ENCODE data around the gene ARHGEF5.

ARHGEF5 gene

DNA sequence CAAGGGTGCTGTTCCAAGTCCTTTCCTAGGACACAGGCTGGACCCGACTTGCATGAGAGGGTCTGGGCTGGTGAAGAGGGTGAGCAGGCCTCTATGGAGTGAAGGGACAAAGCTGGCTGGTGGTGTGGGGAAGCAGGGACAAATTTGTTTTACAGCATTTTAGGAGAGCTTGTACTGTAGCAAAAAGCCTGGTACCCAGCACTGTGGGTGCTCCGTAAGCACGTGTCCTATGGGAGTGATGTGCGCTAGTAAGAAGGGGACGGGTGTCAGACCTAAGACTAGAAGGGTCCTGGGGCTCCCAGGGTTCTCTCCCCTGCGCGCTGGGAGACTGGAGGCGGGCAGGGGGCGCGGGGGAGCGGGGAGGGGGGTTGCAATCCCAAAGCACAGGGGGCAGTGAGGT, 47.9 kb downstream of the ARHGEF5 start:
- TF ChIP-seq, protein P1, sequence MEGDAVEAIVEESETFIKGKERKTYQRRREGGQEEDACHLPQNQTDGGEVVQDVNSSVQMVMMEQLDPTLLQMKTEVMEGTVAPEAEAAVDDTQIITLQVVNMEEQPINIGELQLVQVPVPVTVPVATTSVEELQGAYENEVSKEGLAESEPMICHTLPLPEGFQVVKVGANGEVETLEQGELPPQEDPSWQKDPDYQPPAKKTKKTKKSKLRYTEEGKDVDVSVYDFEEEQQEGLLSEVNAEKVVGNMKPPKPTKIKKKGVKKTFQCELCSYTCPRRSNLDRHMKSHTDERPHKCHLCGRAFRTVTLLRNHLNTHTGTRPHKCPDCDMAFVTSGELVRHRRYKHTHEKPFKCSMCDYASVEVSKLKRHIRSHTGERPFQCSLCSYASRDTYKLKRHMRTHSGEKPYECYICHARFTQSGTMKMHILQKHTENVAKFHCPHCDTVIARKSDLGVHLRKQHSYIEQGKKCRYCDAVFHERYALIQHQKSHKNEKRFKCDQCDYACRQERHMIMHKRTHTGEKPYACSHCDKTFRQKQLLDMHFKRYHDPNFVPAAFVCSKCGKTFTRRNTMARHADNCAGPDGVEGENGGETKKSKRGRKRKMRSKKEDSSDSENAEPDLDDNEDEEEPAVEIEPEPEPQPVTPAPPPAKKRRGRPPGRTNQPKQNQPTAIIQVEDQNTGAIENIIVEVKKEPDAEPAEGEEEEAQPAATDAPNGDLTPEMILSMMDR (IDR thresholded peaks at IDR 0.05; ENCODE audit: low read depth, low read length) = no peak
- no peak for DNase-seq (ENCODE audit: extremely low read depth, low read depth)

DNA sequence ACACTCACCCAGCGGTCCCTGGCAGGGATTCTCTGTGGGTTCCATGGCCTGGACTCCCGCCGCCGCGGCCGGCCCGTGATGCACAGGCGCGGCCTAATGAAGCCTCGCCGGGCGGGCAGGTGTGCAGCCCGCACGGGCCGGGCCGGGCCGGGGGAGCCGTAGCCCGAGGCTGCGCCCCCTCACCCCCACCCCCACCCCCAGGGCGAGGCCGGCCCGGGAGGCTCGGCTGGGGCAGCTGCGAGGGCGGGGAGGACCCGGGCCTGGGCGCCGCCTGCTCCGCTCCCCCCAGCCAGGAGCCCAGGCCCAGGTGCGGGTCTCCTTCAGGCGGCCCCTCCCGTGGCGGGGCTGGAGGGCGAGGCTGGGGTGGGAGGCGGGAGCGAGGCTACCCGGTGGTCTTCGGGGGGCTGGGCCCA, 48.5 kb downstream of the ARHGEF5 start, which contains the start of gene NOBOX:
TSS of gene NOBOX (minus strand) at position 45 of the 413 bp plus-strand sequence.
- TF ChIP-seq, protein P1 (IDR thresholded peaks at IDR 0.05; ENCODE audit: low read depth, low read length) = no peak
- DNase-seq (ENCODE audit: extremely low read depth, low read depth) = no peak

DNA sequence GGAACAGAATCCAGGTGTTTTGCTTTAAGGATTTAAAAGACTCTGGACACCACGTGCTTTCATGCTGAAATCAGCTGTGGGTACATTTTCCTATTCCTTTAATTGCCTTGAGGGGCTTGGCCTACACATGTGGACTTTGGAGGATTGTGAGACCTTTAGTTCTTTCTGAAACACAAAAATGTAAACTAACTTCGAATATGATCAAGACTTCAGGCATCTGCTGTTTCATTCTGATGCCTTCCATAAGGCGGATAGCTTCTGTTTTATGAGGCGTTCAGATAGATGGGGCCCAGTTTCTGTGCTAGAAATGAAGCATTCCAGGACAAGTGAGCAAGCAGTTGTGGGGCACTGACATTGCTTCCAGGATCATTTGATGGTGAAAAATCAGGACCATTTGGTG, 49.7 kb downstream of the ARHGEF5 start:
- TF ChIP-seq, protein P1 (IDR thresholded peaks at IDR 0.05; ENCODE audit: low read depth, low read length) = no peak
- DNase-seq (ENCODE audit: extremely low read depth, low read depth) = no peak

DNA sequence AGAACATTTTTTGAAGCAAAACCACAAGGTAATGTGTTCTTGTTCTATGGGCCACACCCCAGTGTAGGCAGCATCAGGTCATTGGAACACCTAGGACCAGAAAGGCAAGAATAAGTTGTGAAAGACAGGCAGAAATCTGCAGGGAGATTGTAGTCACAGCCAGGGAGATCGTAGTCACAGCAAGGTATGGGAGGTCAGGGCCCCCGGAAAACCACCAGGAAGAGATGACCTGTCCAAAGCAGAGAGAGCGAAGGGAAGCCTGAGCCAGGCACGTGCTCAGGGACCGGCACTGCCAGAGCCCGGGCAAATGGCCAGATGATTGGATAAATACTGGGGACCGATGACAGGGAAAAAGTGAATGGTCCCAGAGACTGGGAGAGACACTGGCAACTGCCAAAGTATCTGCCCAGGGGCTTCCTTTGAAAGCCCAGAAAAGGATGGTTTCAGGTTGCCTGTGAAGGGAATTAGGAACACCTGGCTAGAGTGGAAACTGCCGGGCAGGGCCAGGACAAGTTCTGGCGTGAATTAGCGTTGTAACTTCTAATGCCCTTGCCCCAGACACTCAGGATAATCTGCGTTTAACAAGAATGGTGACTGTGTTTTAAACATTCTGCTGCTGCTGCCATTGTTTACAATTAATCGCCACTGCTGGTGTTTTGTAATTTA, 52.2 kb downstream of the ARHGEF5 start:
- TF ChIP-seq, protein P1 (IDR thresholded peaks at IDR 0.05; ENCODE audit: low read depth, low read length) = no peak
- DNase-seq (ENCODE audit: extremely low read depth, low read depth) = no peak

DNA sequence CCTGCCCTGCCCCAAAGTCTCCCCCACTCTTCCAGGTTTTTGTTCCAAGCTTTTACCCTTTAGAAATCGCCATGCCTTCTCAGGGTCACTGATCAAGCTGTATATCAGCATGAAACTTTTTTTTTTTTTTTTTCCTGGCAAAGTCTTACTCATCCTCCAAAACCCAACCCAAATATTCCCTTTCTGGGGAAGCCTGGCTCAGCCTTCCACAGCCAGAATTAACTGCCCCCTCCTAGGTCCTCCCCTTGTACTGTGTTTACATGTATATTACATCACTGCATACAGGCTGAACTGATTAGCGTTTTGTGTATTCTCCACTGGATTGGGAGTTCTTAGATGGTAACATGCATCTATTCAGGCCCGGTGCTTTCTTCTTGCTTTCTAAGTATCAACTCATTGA, 52.9 kb downstream of the ARHGEF5 start:
- TF ChIP-seq, protein P1 (IDR thresholded peaks at IDR 0.05; ENCODE audit: low read depth, low read length) = no peak
- DNase-seq (ENCODE audit: extremely low read depth, low read depth) = peak; percentile 20

DNA sequence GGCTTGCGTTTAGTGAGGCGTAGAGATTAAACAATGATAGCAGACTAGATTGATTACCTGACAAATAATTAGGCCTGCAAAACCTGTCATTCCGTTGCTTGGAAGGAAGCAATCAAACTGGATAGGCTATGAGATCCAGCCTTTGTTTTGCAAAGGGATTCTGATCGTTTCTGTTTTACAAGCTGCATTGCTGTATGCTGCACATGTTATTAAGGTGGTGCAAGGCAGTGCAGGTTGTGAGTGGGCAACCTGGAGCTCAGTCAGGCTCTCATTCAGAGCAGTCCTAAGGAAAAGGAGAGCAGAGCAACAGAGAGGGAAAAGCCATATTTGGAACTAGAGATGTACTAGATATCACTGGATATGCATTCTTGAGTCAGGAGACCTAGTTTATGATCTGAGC, 55.2 kb downstream of the ARHGEF5 start:
- no peak for DNase-seq (ENCODE audit: extremely low read depth, low read depth)

DNA sequence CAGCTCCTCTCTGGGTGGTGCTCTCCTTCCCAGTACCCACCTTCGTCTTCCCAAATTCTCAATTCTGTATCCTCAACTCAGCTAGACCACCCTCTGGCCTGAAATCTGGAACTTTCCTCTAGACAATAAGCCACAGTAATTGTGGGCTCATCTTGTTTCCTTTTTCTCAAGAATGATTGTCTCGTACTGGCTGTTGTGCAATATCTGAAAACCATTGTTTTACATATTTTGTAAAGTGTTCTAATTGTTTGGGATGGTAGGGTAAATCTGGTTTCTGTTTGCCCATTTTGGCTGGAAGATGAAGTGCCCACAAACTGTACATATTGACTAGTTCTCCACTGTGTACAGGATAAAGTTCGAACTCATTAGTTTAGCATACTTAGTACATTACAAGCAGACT, 59.6 kb downstream of the ARHGEF5 start:
- DNase-seq (ENCODE audit: extremely low read depth, low read depth) = no peak
- TF ChIP-seq, protein P1 (IDR thresholded peaks at IDR 0.05; ENCODE audit: low read depth, low read length) = no peak

More for the DNA sequence above, 55.2 kb downstream of the ARHGEF5 start:
- TF ChIP-seq, protein P1 (IDR thresholded peaks at IDR 0.05; ENCODE audit: low read depth, low read length) = no peak
